ENCODE results near the gene HERC6. TPM values are rescaled to one million over a fixed set of nuclear protein-coding genes. Genes with fewer than 3 reads are reported as not detected.

HERC6 gene
- polyA plus RNA-seq, 1 of the 3 experiments (the other 2 are of a cell fraction), result 1.7 TPM

GRCh38 chr4:88457307-88458103, 78.9 kb downstream of the HERC6 start:
- DNase-seq, result peak; percentile 74
- Histone ChIP-seq H3K9me2 (no peaks in the 10 kb centered on the region), H3K27me3 (ENCODE audit: insufficient read depth) (peaks cover 11% of the 10 kb centered on the region), H3F3A (replicated peaks; ENCODE audit: insufficient read depth) (peaks cover 3% of the 10 kb centered on the region), H3K4me3 (ENCODE audit: low read depth in 2 of 2, low read length in 1 of 2) (peak overlapping the region; percentile 58 to 68), H3K9ac (no peak overlapping the region), H3K4me2 (peak overlapping the region; percentile 85), H3K9me3 (no peaks in the 10 kb centered on the region), H2AFZ (ENCODE audit: low read depth) (peak overlapping the region; percentile 91; the same call in 1 of the 2 replicates), H3K27ac (ENCODE audit: low read depth in 2 of 2, low read length in 1 of 2) (no peak overlapping the region), H3K4me1 (ENCODE audit: control insufficient read depth in 1 of 2, insufficient read depth in 2 of 2, low read depth in 1 of 2, low read length in 1 of 2) (peaks cover 0 to 5% of the 10 kb centered on the region in 2 experiments; a peak in 1 of 4 replicates), H4K20me1 (ENCODE audit: insufficient read depth) (no peaks in the 10 kb centered on the region), H3K36me3 (replicated peaks in 1 of 2; ENCODE audit: control insufficient read depth in 1 of 2, insufficient read depth in 2 of 2, low read length in 1 of 2) (no peaks in the 10 kb centered on the region), H3K79me2 (ENCODE audit: insufficient read depth) (no peaks in the 10 kb centered on the region)
- WGBS (ENCODE audit: low lambda C conversion rate), result 56% methylated on average over 23 of the region's 75 CpGs
- CTCF ChIA-PET, result interaction anchor here (0.6 to 2.1 kb wide), 24 partner anchors 8 to 246 kb away, joined by 3 to 13 read pairs (median 4); partner anchors contain the start of gene HERC6
- TF ChIP-seq NRF1 (IDR thresholded peaks at IDR 0.05; ENCODE audit: low read depth, low read length) (no peak), TEAD4 (IDR thresholded peaks at IDR 0.05; ENCODE audit: borderline replicate concordance, insufficient read depth) (no peak), USF2 (IDR thresholded peaks at IDR 0.05; ENCODE audit: borderline replicate concordance, low read depth, low read length) (no peak), ELF1 (IDR thresholded peaks at IDR 0.05) (no peak), YY1 (IDR thresholded peaks at IDR 0.05; ENCODE audit: low read depth) (no peak), MXI1 (IDR thresholded peaks at IDR 0.05; ENCODE audit: low read depth, low read length) (no peak), IRF3 (IDR thresholded peaks at IDR 0.05; ENCODE audit: low read depth, low read length) (no peak), CTCF (IDR thresholded peaks at IDR 0.05) (no peak), SMC3 (IDR thresholded peaks at IDR 0.05; ENCODE audit: low read depth, low read length) (no peak), PBX3 (IDR thresholded peaks at IDR 0.05) (no peak), CHD2 (IDR thresholded peaks at IDR 0.05; ENCODE audit: low read length, partially characterized antibody) (no peak), RXRA (IDR thresholded peaks at IDR 0.05; ENCODE audit: borderline replicate concordance, low read depth) (no peak), EZH2phosphoT487 (IDR thresholded peaks at IDR 0.05; ENCODE audit: borderline replicate concordance, low read depth) (no peak), RFX5 (IDR thresholded peaks at IDR 0.05; ENCODE audit: low read length) (no peak)
- POLR2A ChIA-PET, result interaction anchor here (0.6 to 1.1 kb wide), 3 partner anchors 12 to 825 kb away, joined by 3 to 4 read pairs (median 3); no protein-coding TSS in a partner anchor
